ENCODE results near the gene CACHD1.

DNA sequence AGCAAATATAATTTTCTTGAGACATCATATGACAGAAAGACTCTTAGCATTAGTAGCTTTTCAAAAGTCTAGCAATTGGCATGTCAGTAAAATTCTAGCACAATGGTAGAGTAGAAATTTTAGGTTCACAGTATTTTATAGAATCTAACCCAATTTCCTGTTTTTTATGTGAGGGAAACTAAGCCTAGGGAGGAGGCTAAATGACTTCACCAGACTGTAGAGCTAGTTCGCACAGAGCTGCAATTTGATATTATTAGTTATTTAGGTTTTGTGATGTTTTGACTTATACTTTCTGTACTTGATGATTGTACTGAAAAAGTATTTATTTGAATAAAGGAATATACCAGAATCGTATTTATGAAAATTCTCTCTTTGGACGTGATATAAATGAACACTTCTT is 68.5 kb downstream of the CACHD1 start:
- TF ChIP-seq, protein P1, sequence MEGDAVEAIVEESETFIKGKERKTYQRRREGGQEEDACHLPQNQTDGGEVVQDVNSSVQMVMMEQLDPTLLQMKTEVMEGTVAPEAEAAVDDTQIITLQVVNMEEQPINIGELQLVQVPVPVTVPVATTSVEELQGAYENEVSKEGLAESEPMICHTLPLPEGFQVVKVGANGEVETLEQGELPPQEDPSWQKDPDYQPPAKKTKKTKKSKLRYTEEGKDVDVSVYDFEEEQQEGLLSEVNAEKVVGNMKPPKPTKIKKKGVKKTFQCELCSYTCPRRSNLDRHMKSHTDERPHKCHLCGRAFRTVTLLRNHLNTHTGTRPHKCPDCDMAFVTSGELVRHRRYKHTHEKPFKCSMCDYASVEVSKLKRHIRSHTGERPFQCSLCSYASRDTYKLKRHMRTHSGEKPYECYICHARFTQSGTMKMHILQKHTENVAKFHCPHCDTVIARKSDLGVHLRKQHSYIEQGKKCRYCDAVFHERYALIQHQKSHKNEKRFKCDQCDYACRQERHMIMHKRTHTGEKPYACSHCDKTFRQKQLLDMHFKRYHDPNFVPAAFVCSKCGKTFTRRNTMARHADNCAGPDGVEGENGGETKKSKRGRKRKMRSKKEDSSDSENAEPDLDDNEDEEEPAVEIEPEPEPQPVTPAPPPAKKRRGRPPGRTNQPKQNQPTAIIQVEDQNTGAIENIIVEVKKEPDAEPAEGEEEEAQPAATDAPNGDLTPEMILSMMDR (IDR thresholded peaks at IDR 0.05; ENCODE audit: low read depth, low read length), result no peak
- no peak for TF ChIP-seq EZH2phosphoT487 (IDR thresholded peaks at IDR 0.05; ENCODE audit: low read depth)
